Measurements from ENCODE around the gene DEPDC4.
"Not testable (repeated sequence)": the region's sequence is repeated elsewhere in the genome, so short reads cannot be mapped to it uniquely, and the experiment has no call there.

The DEPDC4 gene

DNA sequence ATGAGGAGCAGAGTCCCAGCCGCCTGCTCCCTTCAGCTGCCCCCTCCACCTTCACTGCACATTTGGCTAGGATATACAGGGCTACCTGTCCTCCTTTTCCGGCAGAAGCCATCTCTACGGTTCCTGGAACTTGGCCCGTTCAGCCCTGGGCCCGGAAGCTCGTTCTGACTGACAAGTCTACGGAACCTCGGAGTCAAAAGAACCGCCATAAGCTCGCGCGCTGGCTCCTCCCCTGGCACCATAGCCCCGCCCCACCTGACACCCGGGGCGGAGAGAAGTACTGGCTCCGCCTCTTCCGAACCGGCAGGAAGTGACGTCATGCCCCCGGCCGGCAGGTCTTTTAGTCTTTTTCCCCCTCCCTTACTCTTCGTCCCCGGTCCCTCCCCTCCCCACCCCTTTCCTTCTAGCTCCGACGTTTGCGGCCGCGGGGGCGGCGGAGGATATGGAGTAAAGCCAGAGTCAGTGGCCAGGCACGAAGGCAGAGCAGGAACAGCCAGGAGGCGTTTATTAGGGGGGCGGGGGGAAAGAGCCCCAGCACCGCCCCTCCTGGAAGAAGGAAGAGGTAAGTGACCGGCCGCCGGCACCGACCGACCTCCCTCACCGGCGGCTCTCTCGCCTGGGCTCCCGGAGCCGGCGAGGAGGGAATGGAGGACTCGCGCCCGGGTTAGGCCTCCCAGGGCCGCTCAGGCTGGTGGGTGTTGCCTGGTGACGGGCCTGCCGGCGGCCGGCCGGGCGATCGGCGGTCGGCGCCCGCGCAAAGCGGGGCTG, at the start of gene DEPDC4, which contains the start of gene SCYL2:
TSS of gene DEPDC4 (minus strand) at position 245 of the 768 bp plus-strand sequence. CDS start at position 242, 3 bp downstream.
TSS of gene SCYL2 (plus strand) at position 343 of the 768 bp plus-strand sequence. CDS start 15,794 bp downstream, outside the sequence.
- peak; percentile 59 for DNase-seq (ENCODE audit: low read depth, low spot score)
- Histone ChIP-seq H3K9me3 (ENCODE audit: low read depth, low read length) (no peaks in the 10 kb centered on the region), H3K27ac (peak within 1 kb of the TSS; percentile 79)

GRCh38 chr12:100311317-100311716, 44.4 kb upstream of the DEPDC4 start:
- no peak for DNase-seq (ENCODE audit: low read depth, low spot score)
- Histone ChIP-seq H3K9ac (ENCODE audit: insufficient read length) (no peak overlapping the region), H3K4me3 (no peak overlapping the region), H3K27ac (no peak overlapping the region), H3K36me3 (ENCODE audit: insufficient read depth, low read length) (peaks cover 21% of the 10 kb centered on the region), H3K9me3 (ENCODE audit: low read depth, low read length) (no peaks in the 10 kb centered on the region)
- TF ChIP-seq POLR2AphosphoS5 (IDR thresholded peaks at IDR 0.05; ENCODE audit: borderline replicate concordance, low read depth, low read length) (no peak), FOXP2 (optimal IDR thresholded peaks at IDR 0.05; ENCODE audit: control extremely low read depth, extremely low read length, insufficient read depth) (no peak), EZH2 (IDR thresholded peaks at IDR 0.05) (no peak)

More for the DNA sequence above, at the start of gene DEPDC4, which contains the start of gene SCYL2:
- Histone ChIP-seq H3K36me3 (ENCODE audit: insufficient read depth, low read length) (no peaks in the 10 kb centered on the region), H3K4me3 (peak within 1 kb of the TSS; percentile 81), H3K9ac (ENCODE audit: insufficient read length) (peak within 1 kb of the TSS; percentile 92)
- peak; percentile 73 for TF ChIP-seq POLR2AphosphoS5 (IDR thresholded peaks at IDR 0.05; ENCODE audit: borderline replicate concordance, low read depth, low read length)
- no peak for TF ChIP-seq FOXP2 (optimal IDR thresholded peaks at IDR 0.05; ENCODE audit: control extremely low read depth, extremely low read length, insufficient read depth)

- H3K36me3 ChIP-seq (ENCODE audit: insufficient read depth, low read length): peaks cover 27% of the 10 kb centered on the region
- DNase-seq (ENCODE audit: low read depth, low spot score); H3K9me3 ChIP-seq (ENCODE audit: low read depth, low read length); H3K9ac ChIP-seq (ENCODE audit: insufficient read length); H3K4me3 ChIP-seq; H3K27ac ChIP-seq: not testable (repeated sequence)
These were observed 41.3 kb upstream of the DEPDC4 start for GRCh38 chr12:100308138-100308537.

DNA sequence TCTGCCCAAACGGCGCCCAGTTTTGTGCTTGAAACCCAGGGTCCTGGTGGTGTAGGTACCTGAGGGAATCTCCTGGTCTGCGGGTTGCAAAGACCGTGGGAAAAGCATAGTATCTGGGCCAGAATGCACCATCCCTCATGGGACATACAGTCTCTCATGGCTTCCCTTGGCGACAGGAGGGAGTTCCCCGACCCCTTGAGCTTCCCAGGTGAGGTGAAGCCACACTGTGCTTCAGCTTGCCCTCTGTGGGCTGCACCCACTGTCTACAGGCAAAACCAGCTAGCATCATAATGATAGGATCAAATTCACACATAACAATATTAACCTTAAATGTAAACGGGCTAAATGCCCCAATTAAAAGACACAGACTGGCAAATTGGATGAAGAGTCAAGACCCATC, 37.5 kb upstream of the DEPDC4 start:
- not testable (repeated sequence) for H3K9me3 ChIP-seq (ENCODE audit: low read depth, low read length)

DNA sequence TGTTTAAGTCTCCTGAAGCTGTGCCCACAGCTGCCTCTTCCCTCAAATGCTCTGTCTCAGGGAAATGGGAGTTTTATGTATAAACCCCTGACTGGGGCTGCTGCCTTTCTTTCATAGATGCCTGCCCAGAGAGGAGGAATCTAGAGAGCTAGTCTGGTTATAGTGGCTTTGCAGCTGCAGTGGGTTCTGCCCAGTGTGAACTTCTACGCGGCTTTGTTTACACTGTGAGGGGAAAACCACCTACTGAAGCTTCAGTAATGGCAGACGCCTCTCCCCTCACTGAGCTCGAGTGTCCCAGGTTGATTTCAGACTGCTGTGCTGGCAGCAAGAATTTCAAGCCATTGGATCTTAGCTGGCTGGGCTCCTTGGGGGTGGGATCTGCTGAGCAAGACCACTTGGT, 37.0 kb upstream of the DEPDC4 start:
- DNase-seq (ENCODE audit: low read depth, low spot score): no peak
- H3K27ac ChIP-seq: no peak overlapping the region
- H3K4me3 ChIP-seq: no peak overlapping the region
- peaks cover 49% of the 10 kb centered on the region; the same call in 1 of the 2 replicates for H3K36me3 ChIP-seq (ENCODE audit: insufficient read depth, low read length)
- TF ChIP-seq POLR2AphosphoS5 (IDR thresholded peaks at IDR 0.05; ENCODE audit: borderline replicate concordance, low read depth, low read length) (no peak), FOXP2 (optimal IDR thresholded peaks at IDR 0.05; ENCODE audit: control extremely low read depth, extremely low read length, insufficient read depth) (no peak), EZH2 (IDR thresholded peaks at IDR 0.05) (no peak)
- H3K9me3 ChIP-seq (ENCODE audit: low read depth, low read length): no peaks in the 10 kb centered on the region
- H3K9ac ChIP-seq (ENCODE audit: insufficient read length): no peak overlapping the region

More for the DNA sequence above, 37.5 kb upstream of the DEPDC4 start:
- H3K4me3 ChIP-seq; H3K27ac ChIP-seq; DNase-seq (ENCODE audit: low read depth, low spot score); H3K9ac ChIP-seq (ENCODE audit: insufficient read length): not testable (repeated sequence)
- H3K36me3 ChIP-seq (ENCODE audit: insufficient read depth, low read length): peaks cover 47% of the 10 kb centered on the region; the same call in 1 of the 2 replicates

- no peak for TF ChIP-seq EZH2 (IDR thresholded peaks at IDR 0.05)
- TF ChIP-seq FOXP2 (optimal IDR thresholded peaks at IDR 0.05; ENCODE audit: control extremely low read depth, extremely low read length, insufficient read depth): no peak
- no peak for TF ChIP-seq POLR2AphosphoS5 (IDR thresholded peaks at IDR 0.05; ENCODE audit: borderline replicate concordance, low read depth, low read length)
These were observed 35.2 kb upstream of the DEPDC4 start for GRCh38 chr12:100302081-100302480.

GRCh38 chr12:100295764-100296555, 29.1 kb upstream of the DEPDC4 start:
- H3K27ac ChIP-seq: no peak overlapping the region
- H3K9me3 ChIP-seq (ENCODE audit: low read depth, low read length): no peaks in the 10 kb centered on the region
- DNase-seq (ENCODE audit: low read depth, low spot score): no peak
- no peak overlapping the region for H3K4me3 ChIP-seq
- peaks cover 24% of the 10 kb centered on the region; the same call in 1 of the 2 replicates for H3K36me3 ChIP-seq (ENCODE audit: insufficient read depth, low read length)
- TF ChIP-seq EZH2 (IDR thresholded peaks at IDR 0.05) (no peak), FOXP2 (optimal IDR thresholded peaks at IDR 0.05; ENCODE audit: control extremely low read depth, extremely low read length, insufficient read depth) (no peak), POLR2AphosphoS5 (IDR thresholded peaks at IDR 0.05; ENCODE audit: borderline replicate concordance, low read depth, low read length) (no peak)
- H3K9ac ChIP-seq (ENCODE audit: insufficient read length): no peak overlapping the region

More at GRCh38 chr12:100302081-100302480, 35.2 kb upstream of the DEPDC4 start:
- H3K27ac ChIP-seq: no peak overlapping the region
- no peak overlapping the region for H3K9ac ChIP-seq (ENCODE audit: insufficient read length)
- H3K9me3 ChIP-seq (ENCODE audit: low read depth, low read length): no peaks in the 10 kb centered on the region
- peaks cover 51% of the 10 kb centered on the region; the same call in 1 of the 2 replicates for H3K36me3 ChIP-seq (ENCODE audit: insufficient read depth, low read length)
- no peak overlapping the region for H3K4me3 ChIP-seq
- DNase-seq (ENCODE audit: low read depth, low spot score): no peak

GRCh38 chr12:100294366-100294765, 27.5 kb upstream of the DEPDC4 start:
- H3K4me3 ChIP-seq; H3K36me3 ChIP-seq (ENCODE audit: insufficient read depth, low read length); H3K27ac ChIP-seq; H3K9ac ChIP-seq (ENCODE audit: insufficient read length); H3K9me3 ChIP-seq (ENCODE audit: low read depth, low read length); DNase-seq (ENCODE audit: low read depth, low spot score): not testable (repeated sequence)

Data from SK-N-MC (cell line).